DMS153 treated with DMSO at 0.1 percent for 48 hours (cell line): Measurements from ENCODE around the gene DEFB131A.
"Not testable (repeated sequence)": the region's sequence is repeated elsewhere in the genome, so short reads cannot be mapped to it uniquely, and the experiment has no call there.

Experiments used
- DNase-seq: peaks from one replicate; lab custom pipeline; 2025; ENCODE audit not compliant: unreplicated experiment; lab: John Stamatoyannopoulos, UW

The DEFB131A gene

GRCh38 chr4:9494256-9495035, 50.2 kb downstream of the DEFB131A start:
- not testable (repeated sequence) for DNase-seq

GRCh38 chr4:9495443-9495842, 51.2 kb downstream of the DEFB131A start:
- peak; percentile 7 for DNase-seq

GRCh38 chr4:9497575-9498467, 53.6 kb downstream of the DEFB131A start:
- not testable (repeated sequence) for DNase-seq

- DNase-seq = not testable (repeated sequence)
Observed at GRCh38 chr4:9498468-9499040, 54.3 kb downstream of the DEFB131A start.

- DNase-seq = not testable (repeated sequence)
Observed at GRCh38 chr4:9499974-9500487, 55.8 kb downstream of the DEFB131A start.
